ENCODE measurements around the gene HPCAL1. TPM values are rescaled to one million over a fixed set of nuclear protein-coding genes. Genes with fewer than 3 reads are reported as not detected.

HPCAL1 gene
- total RNA-seq, 1 experiment from 2014 or later, result 159 TPM

DNA sequence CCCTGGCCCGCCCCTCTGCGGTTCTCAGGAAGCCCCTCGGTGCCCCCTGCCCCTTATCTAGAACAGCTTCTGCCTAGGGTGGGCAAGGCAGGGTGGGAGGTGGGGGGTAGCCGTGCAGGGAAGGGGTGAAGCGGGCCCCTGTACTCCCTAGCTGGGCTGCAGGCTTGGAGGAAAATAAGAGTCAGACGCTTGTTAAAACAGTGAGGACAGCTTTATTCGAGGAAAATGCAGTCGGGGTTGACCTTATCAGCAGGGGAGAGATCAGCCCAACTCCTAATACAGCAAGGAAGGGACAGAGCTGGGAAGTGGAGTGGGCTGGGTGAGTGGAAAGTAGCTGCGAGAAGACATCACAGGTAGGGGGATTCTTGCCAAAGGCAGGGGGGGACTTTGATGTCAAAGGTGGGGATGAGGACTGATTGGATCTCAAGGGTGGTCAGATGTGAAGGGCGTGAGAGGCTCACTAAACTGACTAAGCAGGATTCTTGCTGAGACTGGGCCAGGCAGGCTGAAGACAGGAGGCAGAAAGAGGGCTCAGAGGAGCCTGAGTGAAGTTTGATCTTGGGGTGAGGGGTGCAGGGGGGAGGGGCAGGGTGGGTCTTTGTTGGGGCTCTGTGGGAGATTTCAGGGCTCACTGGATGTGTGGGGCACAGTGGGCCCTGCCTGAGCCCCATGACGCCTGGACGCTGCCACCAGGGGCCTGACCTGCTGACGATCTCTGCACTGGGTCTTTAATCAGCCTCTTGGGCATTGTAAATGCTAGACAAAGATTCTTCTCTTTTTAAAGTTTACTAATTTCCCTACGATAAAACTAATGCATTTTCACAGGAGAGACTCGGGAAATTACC, 29.9 kb downstream of the HPCAL1 start:
- H3K36me3 ChIP-seq, result peaks cover 29% of the 10 kb centered on the region
- H3K4me3 ChIP-seq, result no peak overlapping the region
- H3K27me3 ChIP-seq, result no peaks in the 10 kb centered on the region
- 0 out of 2 replicates have a peak, but pooled peaks cover 2% of the 10 kb centered on the region for H3K9me3 ChIP-seq
- no peak for DNase-seq

DNA sequence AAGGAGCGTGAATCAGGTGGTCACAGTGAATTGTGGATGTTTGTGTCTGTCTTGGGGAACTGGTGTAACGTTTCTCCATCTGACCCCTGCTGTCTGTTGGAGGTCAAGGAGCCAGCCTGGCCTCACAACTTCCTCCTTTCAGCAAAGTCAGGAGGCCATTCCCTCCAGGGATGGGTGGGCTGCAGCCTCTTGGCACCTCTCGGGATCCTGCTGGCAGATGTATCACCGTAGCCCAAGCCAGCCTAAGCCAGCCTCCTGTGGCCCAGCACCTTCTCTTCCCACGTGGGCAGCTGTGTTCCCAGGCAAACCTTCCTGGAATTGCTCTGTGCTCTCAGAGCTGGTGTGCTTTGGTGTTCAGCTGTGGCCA, 30.5 kb downstream of the HPCAL1 start:
- H3K27me3 ChIP-seq, result no peaks in the 10 kb centered on the region

DNA sequence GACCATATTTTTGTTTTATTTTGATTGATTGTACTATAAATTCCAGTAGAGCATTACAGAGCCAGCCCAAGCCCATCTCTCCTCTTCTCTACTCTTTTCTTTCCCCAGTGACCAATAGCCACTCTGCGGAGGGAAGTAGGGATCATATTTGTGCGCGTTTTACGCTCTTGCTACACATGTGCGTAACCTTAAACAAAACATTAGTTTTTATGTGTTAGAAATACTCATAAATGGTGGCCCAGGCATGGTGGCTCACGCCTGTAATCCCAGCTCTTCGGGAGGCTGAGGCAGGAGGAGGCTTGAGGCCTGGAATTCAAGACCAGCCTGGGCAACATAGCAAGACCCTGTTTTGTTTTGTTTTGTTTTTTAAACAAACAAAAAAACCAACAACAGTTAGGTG, 31.3 kb downstream of the HPCAL1 start:
- 0 out of 2 replicates have a peak, but pooled peaks cover 2% of the 10 kb centered on the region for H3K9me3 ChIP-seq
- peaks cover 29% of the 10 kb centered on the region for H3K36me3 ChIP-seq
- no peaks in the 10 kb centered on the region for H3K27me3 ChIP-seq
- DNase-seq, result no peak
- no peak overlapping the region for H3K4me3 ChIP-seq

More for the DNA sequence above, 30.5 kb downstream of the HPCAL1 start:
- Histone ChIP-seq H3K9me3 (0 out of 2 replicates have a peak, but pooled peaks cover 2% of the 10 kb centered on the region), H3K36me3 (peaks cover 29% of the 10 kb centered on the region), H3K4me3 (no peak overlapping the region)
- no peak for DNase-seq

DNA sequence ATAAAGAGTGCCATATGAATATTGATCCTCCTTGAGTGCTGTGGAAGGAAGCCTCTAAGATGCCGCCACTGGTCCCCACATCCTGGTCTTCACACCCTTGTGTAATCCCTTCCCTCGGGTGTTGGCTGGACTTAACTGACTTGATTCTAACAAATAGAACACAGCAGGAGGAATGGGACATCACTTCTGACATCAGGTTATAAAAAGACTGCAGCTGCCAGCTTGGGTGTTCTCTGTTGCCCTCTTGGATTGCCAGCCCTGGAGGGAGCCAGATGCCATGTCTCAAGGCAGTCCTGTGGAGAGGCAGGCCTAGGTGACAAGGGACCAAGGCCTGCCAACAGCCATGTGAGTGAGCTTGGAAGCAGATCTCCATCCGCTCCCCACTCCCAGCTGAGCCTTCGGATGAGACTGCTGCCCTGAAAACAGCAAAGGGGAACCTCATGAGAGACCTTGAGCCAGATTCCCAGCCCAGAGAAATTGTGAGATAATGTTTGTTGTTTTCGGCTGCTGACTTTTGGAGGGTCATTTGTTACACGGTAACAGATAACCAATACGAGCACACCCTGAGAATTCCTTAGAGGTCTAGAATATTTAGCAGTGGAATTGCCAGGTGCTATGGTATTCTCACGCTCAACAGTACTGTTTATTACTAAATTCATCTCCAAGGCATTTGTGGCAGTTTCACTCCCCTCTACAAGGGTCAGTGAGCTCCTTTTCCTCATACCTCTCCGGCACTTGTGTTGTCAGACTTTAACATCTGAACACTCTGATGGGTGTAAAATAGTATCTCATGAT, 32.5 kb downstream of the HPCAL1 start:
- no peak for DNase-seq
- Histone ChIP-seq H3K4me3 (no peak overlapping the region), H3K9me3 (0 out of 2 replicates have a peak, but pooled peaks cover 2% of the 10 kb centered on the region), H3K27me3 (no peaks in the 10 kb centered on the region), H3K36me3 (peaks cover 33% of the 10 kb centered on the region)

DNA sequence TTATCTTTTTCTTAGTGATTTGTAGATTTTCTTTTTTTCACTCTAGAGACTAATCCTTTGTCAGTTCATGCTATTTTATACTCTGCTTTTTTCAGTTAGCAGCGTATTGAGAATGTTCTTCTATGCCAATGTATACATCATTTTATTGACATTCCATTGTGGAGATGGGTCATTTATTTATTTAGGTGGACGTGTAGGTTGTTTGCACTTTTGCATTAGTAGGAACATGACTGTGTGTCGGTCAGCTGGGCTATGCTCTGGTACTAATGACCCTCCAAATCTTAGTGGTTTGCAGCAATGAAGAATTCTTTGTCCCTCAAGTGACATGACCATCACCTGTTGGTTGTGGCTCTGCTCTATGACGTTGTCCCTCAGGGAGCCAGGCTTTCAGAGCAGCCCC, 33.6 kb downstream of the HPCAL1 start:
- no peak for DNase-seq
- 0 out of 2 replicates have a peak, but pooled peaks cover 2% of the 10 kb centered on the region for H3K9me3 ChIP-seq
- H3K4me3 ChIP-seq, result no peak overlapping the region
- peaks cover 31% of the 10 kb centered on the region for H3K36me3 ChIP-seq
- H3K27me3 ChIP-seq, result no peaks in the 10 kb centered on the region

DNA sequence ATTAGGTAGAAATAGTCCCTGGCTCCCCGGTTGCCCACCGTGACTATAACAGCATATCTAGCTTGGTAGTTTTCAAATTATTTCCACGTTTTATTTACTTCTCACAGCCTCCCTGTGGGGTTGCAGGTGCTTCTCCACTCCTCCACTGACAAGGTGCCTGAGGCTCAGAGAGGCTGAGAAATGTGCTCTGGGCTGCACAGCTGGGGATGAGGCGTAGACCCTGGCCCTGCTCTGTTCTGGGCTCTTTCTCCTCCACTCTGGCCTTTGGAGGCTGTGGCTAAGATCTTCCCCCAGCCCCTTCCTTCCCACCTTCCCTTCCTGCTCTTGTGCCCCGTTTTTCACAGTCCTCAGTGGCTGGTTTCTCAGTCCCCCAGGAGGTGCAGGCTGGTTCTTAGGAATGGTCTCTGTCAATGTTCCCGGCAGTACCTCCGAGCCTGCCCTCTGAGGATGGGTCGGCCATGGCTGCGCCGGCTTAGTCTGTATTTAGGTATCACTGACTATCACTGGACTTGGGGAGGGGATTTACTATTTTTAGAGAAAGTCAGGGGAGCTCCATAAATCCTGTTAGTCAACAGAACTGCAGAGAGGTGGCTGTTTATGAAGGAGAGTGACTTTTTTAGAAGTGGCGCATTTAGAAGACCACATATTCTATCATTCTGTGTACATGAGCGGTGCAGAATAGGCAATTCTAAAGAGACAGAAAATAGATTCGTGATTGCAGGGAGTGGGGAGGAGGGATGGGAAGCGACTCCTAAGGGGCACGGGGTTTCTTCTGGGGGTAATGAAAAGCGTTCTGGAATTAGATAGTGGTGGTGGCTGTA, 35.0 kb downstream of the HPCAL1 start:
- DNase-seq, result no peak
- Histone ChIP-seq H3K27me3 (no peaks in the 10 kb centered on the region), H3K36me3 (peaks cover 28% of the 10 kb centered on the region), H3K9me3 (0 out of 2 replicates have a peak, but pooled peaks cover 2% of the 10 kb centered on the region), H3K4me3 (no peak overlapping the region)

DNA sequence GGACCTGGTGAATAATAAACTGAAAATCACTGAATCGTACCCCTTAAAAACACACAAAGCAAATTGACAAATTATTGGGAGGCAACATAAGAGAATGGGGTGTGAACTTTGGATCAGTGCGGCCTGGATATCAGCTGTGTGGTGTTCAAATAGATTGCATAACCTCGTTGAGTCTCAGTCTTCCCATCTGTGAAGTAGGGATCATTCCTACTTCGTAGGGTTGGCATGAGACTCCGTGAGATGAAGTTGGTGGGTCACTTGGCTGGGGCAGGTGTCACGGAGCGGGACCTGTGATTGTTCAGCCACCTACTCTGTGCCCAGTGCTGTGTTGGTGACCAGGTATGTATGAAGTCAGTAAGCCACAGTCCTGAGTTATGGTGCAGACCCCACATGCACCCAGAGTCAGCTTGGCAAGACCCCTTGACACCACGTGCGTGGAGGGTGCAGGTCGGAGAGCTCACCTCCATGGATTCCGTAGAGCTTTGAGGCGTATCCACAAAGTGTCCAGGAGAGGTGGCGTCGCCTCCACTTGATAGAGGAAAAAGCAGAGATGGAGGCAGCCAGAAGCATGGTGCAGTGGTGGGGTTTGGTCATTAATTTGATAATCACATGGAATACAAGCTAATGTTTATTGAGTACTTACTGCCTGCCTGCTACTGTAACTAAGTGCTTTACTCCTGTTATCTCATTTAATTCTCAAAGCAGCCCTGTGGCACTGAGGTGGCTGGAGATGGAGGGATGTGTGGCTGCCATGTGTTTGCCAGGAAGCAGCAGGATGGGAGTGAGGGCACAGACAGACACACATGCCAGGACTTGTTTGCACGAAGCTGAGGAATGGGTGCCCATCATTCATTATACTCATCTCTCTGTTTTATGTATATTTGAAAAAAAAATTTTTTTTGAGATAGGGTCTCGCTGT, 35.8 kb downstream of the HPCAL1 start:
- H3K36me3 ChIP-seq, result peaks cover 28% of the 10 kb centered on the region
- DNase-seq, result no peak
- H3K4me3 ChIP-seq, result no peak overlapping the region
- H3K27me3 ChIP-seq, result no peaks in the 10 kb centered on the region
- 0 out of 2 replicates have a peak, but pooled peaks cover 2% of the 10 kb centered on the region for H3K9me3 ChIP-seq

DNA sequence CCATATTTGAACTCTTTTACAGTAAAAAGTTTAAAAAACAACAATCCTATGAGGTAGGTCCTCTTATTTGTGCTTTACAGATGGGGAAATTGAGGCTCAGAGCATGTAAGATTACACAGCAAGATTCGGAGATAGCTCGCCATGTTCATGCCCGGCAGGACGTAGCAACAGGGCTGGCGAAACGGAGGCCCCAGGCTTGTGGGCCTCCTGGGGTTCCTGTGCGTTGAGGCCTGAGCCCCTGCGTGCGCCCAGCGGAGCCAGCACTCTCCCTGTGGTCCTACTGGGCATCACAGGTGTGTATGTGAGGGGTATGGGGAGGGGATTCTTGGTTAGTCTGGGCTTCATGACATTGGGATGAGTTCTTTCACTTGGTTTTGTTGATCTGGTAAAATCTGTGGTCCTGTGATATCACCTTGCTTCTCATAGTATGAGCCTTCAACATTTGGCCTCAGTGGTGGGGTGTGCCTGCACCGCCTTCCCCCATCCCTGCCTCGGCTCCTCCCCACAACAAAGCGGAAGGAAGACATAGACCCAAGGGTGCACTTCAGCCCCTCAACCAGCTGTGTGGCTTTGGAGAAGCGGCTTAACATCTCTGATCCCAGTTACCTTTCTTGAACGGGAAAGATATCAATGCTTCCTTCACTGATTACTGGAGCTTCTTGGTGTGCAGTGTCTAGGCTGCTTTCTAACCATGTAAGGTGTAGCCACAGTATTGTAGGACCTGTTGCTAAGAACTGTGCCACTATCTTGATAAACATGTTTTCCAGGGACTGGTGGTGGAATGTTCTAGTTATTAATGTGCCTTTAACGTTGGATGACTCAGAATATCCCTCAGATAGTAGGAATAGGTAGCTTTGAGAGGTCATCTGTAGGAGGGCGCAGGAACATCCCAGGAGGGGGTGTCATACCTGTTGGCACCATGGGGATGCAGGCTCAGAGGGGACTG, 37.2 kb downstream of the HPCAL1 start:
- no peak for DNase-seq
- 0 out of 2 replicates have a peak, but pooled peaks cover 2% of the 10 kb centered on the region for H3K9me3 ChIP-seq
- peaks cover 21% of the 10 kb centered on the region for H3K36me3 ChIP-seq
- no peak overlapping the region for H3K4me3 ChIP-seq
- H3K27me3 ChIP-seq, result no peaks in the 10 kb centered on the region

DNA sequence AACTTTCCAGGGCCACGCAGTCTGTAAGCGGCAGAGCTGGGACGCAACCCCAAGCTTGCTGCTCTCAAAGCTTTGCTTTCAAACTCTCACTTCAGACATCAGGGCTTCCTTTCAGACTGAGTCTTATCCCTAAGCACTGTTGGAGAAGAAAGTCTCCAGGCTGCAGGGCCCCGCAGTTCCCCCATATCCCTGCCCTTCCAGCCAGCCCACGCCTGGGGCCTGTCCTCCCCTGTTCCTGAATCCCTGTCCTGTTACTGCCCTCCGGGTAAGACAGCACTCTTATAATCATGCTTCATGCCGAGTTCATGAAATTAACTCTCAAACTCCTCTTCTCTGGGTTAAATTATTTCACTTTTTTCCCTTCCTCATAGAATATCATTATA, 37.9 kb downstream of the HPCAL1 start:
- Histone ChIP-seq H3K36me3 (peaks cover 15% of the 10 kb centered on the region), H3K4me3 (no peak overlapping the region), H3K27me3 (no peaks in the 10 kb centered on the region), H3K9me3 (no peaks in the 10 kb centered on the region)
- no peak for DNase-seq

DNA sequence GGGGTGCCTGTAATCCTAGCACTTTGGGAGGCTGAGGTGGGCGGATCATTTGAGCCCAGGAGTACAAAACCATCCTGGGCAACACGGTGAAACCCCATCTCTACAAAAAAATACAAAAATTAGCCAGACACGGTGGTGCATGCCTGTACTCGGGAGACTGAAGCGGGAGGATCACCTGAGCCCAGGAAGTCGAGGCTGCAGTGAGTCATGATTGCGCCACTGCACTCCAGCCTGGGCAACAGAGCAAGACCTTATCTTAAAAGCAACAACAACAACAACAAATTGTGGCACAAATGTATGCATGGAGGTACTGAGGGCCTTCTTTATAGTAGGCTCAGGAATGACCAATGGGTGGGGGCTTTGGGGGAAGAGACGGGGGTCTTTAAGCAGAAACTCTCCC, 38.5 kb downstream of the HPCAL1 start:
- H3K27me3 ChIP-seq, result no peaks in the 10 kb centered on the region
- DNase-seq, result no peak
- no peaks in the 10 kb centered on the region for H3K9me3 ChIP-seq
- H3K36me3 ChIP-seq, result peaks cover 14% of the 10 kb centered on the region
- H3K4me3 ChIP-seq, result no peak overlapping the region

DNA sequence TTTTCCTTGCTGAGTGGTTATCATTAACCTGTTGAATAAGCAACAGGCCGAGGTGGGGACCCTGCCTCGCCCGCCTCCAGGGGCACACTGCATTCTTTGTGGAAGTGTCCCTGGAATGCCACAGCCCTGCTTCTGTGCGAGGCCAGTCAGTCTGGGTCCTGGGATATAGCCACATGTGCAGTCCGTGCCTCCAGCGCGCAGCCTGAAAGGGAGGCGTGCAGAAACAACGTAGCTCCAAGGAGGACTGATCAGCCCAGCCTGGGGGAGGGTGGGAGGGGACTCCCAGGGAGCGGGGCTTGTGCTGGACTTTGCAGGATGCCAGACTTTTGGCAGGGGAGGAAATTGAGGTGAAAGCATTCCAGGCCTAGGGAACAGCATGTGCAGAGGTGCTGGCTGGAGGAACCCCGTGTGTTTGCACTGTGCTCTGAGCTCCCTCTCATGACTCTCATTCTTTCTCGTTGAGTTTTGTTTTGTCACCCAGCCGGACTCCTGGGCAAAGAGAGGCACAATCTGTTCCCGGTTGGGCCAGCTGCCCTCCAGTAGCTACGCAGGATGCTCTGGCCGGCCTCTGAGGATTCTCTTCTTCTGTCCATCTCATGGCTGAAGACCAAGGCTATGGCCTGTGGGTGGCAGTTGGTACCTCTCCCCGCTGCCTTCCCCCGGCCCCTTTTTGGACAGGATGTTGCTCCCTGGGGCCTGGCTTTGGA, 39.7 kb downstream of the HPCAL1 start:
- DNase-seq, result peak; percentile 28
- H3K4me3 ChIP-seq, result no peak overlapping the region
- H3K36me3 ChIP-seq, result peaks cover 8% of the 10 kb centered on the region
- H3K27me3 ChIP-seq, result no peaks in the 10 kb centered on the region
- H3K9me3 ChIP-seq, result no peaks in the 10 kb centered on the region

DNA sequence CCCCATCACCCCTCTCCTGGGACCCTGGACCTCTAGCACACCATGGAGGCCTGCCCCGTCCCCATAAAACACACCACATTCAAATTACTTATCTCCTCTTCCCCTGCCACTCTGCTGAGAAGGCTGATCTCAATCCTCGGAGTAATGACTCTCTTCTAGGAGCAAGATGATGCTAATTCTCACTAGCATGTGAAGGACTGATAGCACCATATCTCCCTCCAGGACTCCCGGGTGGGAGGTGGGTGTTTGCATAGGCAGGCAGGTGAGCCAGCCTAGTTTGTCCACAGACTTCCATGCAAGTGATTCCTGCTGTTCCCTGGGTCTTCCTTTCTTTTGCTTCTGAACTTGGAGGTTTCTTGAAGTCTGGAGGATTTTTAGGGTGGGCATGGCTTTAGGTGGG, 40.5 kb downstream of the HPCAL1 start:
- Histone ChIP-seq H3K4me3 (no peak overlapping the region), H3K27me3 (no peaks in the 10 kb centered on the region), H3K9me3 (no peaks in the 10 kb centered on the region), H3K36me3 (peaks cover 8% of the 10 kb centered on the region)
- no peak for DNase-seq

DNA sequence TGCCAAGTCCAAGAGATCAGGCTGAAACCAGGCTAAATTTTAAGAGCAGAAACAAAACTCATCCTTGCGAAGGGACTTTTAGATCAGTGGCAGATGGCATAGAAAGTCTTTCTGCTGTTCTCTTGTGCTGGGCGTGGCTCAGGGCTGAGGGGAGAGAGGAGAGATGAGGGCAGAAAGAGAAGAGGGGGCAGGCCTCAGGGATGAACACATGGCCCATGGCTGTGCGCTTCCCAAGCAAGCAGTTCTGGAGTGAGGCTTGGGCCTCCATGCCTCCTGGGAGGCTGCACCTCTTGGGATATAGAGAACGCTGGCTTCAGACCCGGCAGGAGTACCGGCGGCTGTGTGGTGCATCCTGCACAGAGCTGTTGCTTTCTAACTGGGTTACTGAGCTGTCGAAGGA, 41.0 kb downstream of the HPCAL1 start:
- DNase-seq, result no peak
- no peaks in the 10 kb centered on the region for H3K27me3 ChIP-seq
- H3K4me3 ChIP-seq, result no peak overlapping the region
- H3K36me3 ChIP-seq, result peaks cover 8% of the 10 kb centered on the region
- no peaks in the 10 kb centered on the region for H3K9me3 ChIP-seq

Data from MG63 (cell line).